HFF-Myc (cell line): ENCODE results near the gene CD86.

ENCODE experiments used
- DNase-seq: peaks from one replicate; pipeline ENCODE4 v3.0.0-alpha.2; 2011; ENCODE audit warnings: low read depth; ENCODE audit errors: extremely low read depth
- H3K4me3 ChIP-seq: replicated peaks from 2 replicates; pipeline ENCODE4 v1.5.1; 2011; ENCODE audit warnings: low read depth, mild to moderate bottlenecking, control low read depth, low read length
- CTCF ChIP-seq: IDR thresholded peaks from 2 replicates; pipeline ENCODE4 v1.5.1; 2012; ENCODE audit warnings: mild to moderate bottlenecking, low read depth, low read length, control low read depth; ENCODE audit errors: missing control alignments

Gene CD86

GRCh38 chr3:122058294-122058693 lies 3.1 kb downstream of the CD86 start:
- no peak for DNase-seq
- no peak for TF ChIP-seq CTCF
- H3K4me3 ChIP-seq = no peak overlapping the region

- TF ChIP-seq CTCF = no peak
- DNase-seq = no peak
- no peak overlapping the region for H3K4me3 ChIP-seq
These were observed 5.0 kb downstream of the CD86 start for GRCh38 chr3:122060040-122060698.

- TF ChIP-seq CTCF = no peak
These were observed 8.7 kb downstream of the CD86 start for GRCh38 chr3:122063908-122064307.

GRCh38 chr3:122064326-122064725 lies 9.2 kb downstream of the CD86 start:
- no peak for TF ChIP-seq CTCF
- no peak overlapping the region for H3K4me3 ChIP-seq
- no peak for DNase-seq

More at GRCh38 chr3:122063908-122064307, 8.7 kb downstream of the CD86 start:
- DNase-seq = no peak
- H3K4me3 ChIP-seq = no peak overlapping the region

- DNase-seq = no peak
- no peak for TF ChIP-seq CTCF
- no peak overlapping the region for H3K4me3 ChIP-seq
These were observed 11.4 kb downstream of the CD86 start for GRCh38 chr3:122066331-122067213.

- DNase-seq = no peak
- no peak overlapping the region for H3K4me3 ChIP-seq
- no peak for TF ChIP-seq CTCF
These were observed 12.0 kb downstream of the CD86 start for GRCh38 chr3:122067214-122067550.
